Right renal pelvis (tissue), 4 donors: ENCODE measurements around the gene CD163L1. TPM values are rescaled to one million over a fixed set of nuclear protein-coding genes. Genes with fewer than 3 reads are reported as not detected.
"Not testable (repeated sequence)": the region's sequence is repeated elsewhere in the genome, so short reads cannot be mapped to it uniquely, and the experiment has no call there.

Experiments
- DNase-seq, 4 donors: peaks; one replicate each; pipeline ENCODE4 v3.0.0-alpha.2; 2013; ENCODE audit warnings: low read depth in 4 of 4, low spot score in 3 of 4, missing footprints in 1 of 4
- polyA plus RNA-seq, 4 donors: library from polyadenylated mRNA; unstranded; fragments of 120-200 nt; gene quantifications; one replicate each; pipeline ENCODE4 v1.2.1, GENCODE V29; 2013; ENCODE audit not compliant: insufficient read length in 4 of 4

CD163L1 gene
- polyA plus RNA-seq: 1 to 10 TPM; 1.2 to 3.7 (median 1.9) TPM

DNA sequence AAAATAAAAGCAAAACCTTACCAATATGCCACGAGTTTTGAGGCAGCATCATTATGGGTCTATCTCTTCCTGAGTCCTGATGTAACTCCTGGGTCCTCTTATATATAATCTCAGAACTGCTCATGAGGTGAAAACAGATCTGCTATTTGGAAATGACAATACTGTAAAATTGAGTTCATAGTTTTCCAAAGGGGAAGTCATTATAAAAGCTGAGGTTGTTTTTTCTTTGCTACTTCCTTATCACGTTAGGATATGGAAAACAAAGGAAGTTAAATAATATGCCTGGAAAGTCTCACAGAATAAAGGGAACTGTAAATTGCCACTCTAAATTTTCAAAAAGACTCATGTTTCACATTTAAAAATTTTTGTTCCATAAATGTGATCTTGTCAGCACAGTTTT, at the start of gene CD163L1:
Gene CD163L1 (minus strand): TSS at position 78 of the 400 bp plus-strand sequence. CDS start 26 bp downstream, at position 52.
- DNase-seq: no peak

DNA sequence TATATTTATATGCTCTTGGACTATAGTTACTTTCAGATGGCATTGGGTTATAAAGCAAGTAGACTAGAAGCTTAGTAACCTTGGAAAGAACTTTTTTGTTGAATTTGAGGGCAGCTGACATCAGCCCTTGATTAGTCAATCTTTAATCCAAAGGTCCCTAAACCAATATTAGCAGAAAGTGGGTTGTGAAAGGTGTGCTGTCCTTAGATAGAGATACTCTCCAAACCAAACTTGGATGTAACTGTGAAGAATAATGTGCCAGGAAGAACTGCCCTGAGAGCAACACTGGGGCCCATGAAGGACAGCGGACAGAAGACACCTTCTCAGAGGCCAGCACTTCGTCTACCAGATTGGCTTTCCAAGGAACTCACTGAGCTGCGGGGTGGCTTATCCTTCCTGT, 49.1 kb upstream of the CD163L1 start:
- no peak for DNase-seq

DNA sequence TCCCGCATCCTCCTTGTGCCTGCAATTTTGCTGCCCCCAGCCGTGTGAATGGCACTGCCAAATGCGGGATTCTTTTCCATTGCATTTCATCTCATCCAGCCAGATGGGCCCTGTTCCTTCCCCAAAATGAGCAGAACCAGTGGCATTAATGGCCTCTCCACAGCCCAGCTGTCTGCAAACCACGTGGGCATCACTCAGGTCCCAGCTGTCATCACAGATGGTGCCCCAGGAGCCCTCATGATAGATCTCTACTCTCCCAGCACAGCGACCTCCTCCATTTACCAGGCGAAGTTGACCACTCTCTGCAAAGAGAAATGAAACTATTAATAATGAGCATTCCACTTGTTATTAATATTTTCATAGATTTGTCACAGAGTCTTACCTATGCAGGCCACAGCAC, 42.6 kb upstream of the CD163L1 start:
- no peak for DNase-seq

DNA sequence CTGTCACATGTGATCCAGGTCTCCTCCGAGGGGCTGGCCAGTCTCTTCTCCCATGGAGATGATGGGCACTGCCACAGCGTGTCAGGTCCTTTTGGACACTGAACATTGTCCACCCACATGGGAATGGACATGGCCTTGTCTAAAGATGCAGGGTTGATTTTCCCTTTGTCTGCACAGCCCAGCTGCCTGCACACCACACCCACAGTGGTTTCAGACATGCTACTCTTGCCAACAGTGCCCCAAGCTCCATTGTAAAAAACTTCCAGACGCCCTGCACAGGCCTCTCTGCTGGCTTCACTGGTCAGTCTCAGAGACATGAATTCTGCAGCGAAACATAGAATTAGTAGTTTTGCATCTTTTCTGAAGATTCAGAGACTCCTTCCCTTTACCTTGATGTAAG, 41.1 kb upstream of the CD163L1 start:
- no peak for DNase-seq

DNA sequence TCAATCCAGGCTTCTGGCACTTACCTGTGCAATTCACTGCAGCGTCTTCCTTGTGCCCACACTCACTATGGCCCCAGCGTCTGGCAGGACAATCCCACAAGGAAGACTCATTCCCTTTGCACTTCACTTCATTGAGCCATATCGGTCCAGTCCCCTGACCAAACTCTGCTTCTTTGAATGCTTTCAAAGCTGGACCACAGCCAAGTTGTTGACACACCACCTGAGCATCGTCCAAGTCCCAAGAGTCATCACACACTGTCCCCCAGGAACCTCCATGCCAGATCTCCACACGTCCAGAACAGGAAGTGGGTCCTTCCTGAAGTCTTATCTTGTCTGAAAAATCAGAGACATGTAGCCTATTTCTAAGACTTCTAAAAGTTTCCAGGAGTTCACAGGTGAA, 39.4 kb upstream of the CD163L1 start:
- DNase-seq: no peak

DNA sequence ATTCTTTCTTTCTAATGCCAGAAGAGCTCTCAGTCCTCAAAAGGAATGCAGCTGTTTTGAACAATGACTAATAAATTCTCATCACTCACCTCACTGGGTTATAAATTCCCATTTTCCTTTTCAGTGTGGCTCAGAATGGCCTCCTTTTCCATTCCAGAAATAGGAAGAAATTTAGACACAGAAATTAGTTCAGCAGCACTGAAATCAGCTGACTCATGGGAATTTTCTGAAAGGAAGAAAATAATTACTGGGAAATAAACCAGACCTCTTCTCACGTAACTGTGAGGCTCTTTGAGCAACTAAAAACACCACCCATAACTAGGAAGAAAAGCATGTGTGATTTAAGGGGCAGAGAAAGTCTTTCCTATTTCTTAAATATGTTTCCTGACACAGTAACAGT, 35.8 kb upstream of the CD163L1 start:
- DNase-seq: no peak

DNA sequence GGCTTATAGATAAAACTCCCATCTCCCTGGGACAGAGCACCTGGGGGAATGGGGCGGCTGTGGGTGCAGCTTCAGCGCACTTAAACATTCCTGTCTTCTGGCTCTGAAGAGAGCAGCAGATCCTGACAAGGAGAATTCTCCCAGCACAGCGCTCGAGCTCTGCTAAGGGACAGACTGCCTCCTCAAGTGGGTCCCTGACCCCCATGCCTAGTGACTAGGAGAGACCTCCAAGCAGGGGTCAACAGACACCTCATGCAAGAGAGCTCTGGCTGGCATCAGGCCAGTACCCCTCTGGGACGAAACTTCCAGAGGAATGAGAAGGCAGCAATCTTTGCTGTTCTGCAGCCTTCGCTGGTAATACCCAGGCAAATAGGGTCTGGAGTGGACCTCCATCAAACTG, 28.1 kb upstream of the CD163L1 start:
- no peak for DNase-seq

DNA sequence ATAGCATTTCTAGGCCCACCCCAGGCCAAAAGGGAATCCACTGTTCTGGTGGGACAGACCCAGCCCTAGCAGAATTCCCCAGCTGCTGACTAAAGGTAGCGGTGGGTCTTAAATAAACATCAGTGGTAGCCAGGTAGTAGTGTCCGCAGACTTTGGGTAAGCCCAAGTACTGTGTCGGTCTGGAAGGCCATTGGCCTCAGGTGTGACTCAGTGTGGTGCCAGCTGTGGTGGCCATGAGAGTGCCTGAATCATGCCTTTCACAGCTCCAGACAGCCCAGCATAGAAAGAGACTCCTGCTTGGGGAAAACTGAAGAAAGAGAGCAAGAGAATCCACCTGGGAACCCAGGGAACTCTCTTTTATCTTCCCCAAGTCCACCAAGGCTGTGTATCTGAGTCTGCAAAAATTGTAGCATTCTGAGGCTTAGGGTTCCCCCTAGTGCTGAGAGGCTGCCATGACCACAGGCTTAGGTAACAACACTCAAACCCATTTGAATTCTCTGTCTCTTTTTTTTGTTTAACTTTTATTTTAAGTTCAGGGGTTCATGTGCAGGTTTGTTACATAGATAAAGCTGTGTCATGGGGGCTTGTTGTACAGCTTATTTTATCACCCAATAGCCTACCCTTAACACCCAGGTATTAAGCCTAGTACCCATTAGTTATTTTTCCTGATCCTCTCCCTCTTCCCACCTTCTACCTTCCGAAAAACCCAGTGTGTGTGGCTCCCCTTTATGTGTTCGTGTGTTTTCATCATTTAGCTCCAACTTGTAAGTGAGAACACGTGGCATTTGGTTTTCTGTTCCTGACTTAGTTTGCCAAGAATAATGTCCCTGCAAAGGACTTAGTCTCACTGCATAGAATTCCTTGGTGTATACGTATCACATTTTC, 16.7 kb upstream of the CD163L1 start:
- DNase-seq: peak; percentile 16 to 25 (median 18)

DNA sequence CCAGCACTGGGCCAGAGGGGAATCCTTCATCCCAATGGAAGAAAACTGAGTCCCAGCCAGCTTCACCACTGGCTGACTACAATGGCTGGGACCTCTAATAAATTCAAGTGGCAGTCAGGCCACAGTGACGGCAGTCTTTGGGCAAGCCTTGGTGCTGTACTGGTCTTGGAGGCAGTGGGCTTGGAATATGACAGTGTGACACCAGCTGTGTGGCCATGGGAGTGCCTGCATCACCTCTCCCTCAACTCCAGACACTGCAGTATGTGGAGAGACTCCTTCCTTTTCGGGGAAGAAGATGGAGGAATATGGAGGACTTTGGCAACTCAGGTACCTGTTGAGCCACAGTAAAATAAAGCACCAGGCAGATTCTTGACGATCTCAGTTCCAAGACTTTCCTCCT, 16.0 kb upstream of the CD163L1 start:
- DNase-seq: no peak

DNA sequence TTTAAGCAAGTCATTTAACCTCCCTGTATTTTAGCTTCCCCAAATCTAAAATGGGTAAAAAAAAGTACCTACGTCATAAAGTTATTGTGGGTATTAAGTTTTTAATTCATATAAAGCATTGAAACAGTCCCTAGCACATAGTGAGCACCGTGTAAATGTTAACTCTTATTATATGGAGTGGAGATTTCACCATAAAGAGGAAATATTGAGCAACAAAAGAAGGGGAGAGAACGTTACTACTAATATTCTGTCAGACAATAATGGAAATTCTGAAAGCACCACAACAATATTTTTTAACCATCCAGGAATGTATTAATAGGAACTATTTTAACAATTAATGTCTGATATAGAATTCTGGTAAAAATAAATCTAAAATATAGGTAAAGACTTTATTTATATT, 7.8 kb upstream of the CD163L1 start:
- DNase-seq: no peak

DNA sequence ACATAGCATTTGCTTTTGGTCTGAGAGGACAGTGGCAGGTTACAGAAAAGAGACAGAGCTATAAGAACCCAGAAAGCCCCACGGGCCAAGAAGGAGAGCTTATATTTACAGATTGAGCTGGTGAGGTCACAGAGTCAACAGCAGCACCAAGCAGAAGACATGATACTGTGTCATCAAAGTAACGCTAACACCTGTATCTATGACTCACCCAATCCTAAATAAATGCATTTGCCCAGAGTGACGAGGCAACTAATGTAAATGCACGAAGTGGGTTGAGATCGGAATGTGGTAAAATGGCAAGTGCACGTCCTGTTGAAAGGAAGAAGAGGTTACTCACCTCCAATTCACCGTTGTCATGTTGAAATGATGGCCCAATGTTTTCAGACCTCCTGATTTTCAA, 6.7 kb upstream of the CD163L1 start:
- no peak for DNase-seq

DNA sequence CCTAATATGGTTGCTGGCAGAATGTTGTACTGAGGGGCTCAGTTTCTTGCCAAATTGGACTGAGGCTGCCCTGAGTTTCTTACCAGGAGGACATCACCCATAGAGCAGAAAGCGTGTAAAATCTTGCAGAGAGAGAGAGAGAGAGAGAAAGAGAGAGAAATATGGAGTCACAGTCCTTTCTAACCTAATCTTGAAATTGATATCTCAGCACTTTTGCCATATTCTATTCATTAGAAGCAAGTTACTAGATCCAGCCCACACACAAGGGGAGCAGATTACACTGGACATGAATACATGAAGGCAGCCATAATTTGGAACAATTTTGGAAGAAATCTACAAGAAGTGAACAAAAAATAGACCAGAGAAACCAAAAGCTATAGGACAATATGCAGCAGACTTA, 4.1 kb upstream of the CD163L1 start:
- no peak for DNase-seq

DNA sequence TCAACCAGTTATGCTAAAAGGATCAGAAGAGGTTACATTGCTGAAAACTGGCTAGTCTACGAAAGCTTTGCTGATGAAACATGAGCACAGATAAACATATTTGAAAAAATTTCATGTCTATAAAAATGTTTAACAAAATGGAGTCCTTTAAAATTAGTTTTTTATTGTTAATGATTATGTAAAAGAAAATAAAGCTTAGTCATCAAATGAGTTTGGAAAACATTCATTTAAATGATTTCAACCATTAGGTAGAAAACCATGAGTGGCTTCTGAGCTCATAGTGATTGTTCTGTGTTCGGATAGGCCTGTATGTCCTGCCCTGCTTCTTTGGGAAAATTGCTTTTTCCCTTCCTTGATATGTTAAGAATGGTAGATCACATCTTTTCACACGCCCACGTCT, 584 bp upstream of the CD163L1 start:
- DNase-seq: no peak

DNA sequence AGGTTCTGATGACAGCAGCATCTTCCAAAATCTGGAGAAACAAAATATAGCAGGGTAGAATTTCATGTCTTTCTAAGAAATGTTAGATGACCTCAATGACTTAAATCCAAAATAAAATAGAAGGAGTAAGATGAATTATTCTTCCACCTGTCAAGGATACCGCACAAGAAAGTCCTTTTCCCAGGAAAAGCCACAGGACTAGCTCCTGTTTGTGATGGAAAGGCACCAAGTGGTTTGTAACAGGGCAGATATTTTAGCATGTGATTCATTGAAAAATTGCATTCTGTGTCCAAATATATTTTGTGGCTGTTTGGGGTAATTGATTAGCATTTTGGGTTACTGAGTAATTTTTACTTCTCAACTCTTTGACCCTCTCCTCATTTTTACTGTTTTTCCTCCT, 2.7 kb downstream of the CD163L1 start:
- no peak for DNase-seq

DNA sequence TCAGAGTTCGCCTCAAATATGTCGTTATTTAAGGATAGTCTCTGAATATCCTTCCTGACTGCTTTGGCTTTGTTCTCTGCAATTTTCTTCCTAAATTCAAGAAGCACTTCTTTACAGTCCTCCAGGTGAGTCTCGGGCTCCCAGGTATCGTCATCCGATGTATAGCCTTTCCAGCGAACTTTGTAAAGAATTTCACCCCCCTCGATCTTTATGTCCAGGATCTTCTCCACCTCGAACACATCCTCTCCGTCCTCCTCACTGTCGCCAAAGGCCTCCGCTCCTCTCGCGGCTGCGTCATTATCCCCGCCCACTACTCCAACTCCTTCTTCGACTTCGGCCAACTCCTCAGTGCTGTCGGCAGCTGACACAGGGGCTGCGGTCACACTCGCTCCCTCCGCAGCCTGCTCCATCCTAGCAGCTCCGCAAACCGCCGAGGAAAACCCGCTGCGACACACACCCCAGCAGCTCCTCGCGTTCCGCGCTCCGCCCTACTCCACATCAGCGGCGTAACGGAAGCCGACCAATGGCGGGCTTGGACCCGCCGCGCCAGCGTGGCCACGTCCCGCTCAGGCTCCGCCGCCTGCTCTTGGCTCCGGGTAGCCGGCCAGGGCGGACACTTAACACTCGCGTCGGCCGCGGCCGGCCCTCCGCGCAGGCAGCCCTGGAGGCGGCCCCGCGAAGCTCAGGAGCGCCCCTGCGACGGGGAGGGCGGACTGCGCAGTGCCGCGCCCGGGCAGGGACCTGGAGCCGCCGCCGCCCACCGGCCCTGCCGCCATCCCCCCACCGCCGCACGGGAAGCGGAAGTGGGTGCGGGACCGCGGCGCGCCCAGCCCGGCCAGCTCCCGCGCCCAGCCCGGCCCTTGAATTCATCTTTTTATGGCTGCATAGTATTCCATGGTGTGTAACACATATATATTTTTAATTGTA, 4.1 kb downstream of the CD163L1 start:
- peak; percentile 14 to 20 (median 15) for DNase-seq

DNA sequence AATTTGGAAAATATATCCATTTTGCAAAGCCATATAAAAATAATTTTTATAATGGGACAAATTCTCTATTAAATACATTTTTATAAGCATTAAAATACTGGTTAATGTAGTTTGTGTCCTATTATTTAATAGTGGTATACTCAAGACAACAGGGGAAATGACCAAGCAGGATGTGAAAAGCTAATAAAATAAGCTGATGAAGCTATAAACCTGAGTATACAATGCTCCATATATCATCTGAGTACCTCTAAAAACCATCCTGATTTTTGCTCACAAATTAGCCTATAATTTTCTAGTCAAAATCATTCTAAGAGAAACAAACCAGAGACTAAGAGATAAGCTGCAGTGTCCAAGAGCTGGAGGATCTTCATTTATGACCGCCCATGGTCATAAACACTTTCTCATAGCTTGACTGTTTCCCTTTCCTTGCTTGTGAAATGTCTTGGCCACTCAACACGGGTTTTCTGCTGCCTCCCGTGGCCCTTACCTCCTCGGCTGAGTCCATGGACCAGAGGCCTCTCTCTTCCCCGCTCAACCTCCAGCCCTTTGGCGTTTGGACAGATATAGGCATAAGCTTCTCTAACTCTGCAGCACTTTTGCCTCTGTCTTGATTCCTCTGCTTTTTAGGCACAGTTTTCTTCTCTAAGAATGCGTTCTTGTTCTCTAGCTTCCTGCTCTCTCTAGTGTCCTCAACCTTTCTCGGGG, 5.5 kb downstream of the CD163L1 start:
- not testable (repeated sequence) for DNase-seq

DNA sequence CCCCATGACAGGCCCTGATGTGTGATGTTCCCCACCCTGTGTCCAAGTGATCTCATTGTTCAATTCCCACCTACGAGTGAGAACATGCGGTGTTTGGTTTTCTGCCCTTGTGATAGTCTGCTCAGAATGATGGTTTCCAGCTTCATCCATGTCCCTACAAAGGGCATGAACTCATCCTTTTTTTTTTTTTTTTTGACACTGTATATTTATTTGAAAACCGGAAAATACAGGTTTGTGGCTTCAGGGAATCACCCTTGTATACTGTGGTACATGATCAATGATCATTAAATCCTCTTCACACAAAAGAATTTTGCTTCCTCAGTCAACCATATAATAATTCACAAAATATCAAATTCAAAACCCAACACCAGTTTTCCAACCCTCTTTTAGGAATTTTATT, 6.5 kb downstream of the CD163L1 start:
- DNase-seq: not testable (repeated sequence)

DNA sequence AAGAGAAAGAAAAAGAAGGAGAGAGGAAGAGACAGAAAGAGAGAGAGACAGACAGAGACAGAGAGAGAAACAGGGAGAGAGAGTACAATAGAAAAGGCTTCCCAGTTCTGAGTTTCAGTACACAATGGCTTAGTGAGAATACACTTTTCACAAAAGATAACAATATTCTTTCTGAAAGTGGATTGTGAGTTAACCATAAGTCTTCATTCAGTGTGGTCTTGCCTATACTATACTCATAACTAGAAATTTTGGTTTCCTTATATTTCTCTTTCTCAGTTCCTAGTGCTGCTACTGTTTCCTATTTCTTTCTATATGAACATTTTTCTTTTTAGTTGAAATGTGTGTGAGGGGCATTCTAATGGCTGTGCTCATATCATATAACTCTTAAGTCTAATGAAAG, 9.3 kb downstream of the CD163L1 start:
- no peak for DNase-seq

DNA sequence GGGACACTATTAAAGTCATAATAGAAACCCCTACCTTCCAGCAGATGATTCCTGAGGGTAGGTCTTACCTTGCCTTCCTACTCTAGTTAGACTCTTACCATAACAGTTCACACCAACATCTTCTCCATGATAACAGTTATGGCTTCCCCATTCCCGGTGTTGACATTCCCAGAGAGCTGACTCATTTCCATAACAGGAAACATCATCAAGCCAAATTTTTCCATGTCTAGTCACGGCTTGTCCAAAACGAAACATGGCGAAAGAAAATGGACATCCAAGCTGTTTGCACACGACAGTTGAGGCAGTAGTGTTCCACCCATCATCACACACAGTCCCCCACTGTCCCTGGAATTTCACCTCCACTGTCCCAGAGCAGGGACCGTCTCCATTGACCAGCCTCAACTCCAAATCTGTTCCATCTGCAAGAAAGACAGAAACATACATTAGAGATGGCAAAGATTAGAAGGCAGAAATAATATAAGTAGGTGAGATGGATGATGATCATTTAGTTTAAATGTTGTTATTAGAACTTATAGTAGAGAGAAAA, 10.6 kb downstream of the CD163L1 start:
- no peak for DNase-seq

DNA sequence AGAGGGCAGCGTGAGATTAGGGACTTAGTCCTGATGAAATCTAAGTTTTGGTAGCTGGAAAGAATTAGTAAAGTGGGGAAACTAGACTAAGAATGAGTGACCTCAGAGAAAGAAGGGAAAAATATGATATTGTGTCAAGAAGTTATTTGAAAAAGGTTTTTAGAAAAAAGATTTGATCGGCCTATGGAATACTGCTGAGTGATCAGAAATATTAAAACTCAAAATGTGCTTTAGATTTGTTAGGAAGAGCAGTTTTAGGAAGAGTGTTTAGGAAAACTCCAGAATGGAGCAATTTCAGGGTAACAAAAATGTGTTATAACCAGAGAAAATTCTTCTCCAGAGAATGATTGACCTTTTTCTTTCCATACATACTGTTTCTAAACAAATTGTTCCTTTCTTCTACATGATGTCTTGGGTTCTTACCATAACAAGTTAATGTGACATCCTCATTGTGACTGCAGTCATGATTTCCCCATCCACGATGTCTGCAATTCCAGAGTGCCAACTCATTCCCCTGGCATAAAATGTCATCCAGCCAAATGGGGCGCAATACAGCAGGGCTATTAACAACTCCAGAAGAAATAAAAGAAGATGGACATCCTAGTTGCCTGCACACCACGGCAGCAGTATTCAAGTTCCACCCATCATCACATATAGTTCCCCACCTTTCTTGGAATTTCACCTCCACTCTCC, 11.8 kb downstream of the CD163L1 start:
- DNase-seq: no peak
